DMS 273 treated with DMSO at 0.1 percent for 48 hours (cell line): ENCODE data around the gene AGFG2.

Experiments used
- DNase-seq: peaks from one replicate; lab custom pipeline; 2025; lab: John Stamatoyannopoulos, UW

The AGFG2 gene

DNA sequence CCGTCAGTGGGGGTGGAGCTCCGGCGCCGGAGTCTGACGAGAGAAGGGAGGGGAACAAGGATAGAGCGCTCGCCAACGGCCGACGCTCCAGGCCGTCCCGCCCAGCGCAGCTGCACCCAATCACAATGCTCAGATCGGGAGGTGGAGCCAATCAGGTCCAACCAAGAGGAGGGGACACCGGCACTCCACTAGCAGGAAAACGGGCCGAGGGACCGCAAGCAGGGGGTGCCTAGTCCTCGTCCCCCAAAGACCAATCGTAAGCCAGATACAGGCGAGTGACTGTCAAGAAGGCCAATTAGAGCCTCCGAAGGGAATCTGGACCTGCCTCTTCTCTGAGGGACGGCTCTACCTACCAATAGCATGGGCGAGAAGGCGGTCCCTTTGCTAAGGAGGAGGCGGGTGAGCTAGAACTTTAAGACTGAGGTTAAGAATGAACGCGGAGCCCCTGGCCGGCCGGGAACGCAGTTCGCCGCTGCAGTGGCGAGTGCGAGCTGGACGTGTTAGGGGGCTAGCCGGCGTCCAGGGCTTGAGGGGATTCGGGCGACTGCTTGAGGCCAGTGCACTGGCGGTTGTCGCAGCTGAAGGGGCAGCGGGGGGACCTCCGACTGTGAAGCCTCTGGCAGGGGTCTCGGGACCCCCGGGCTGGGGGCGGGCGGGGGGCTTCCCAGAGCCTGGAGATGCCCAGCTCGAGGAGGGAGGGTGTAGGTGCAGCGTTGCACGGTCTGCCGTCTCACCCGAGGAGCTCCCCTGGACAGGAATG, 47.4 kb downstream of the AGFG2 start, which contains the start of gene FBXO24:
TSS of gene FBXO24 (plus strand) at position 63 of the 760 bp plus-strand sequence. CDS start at position 361, 298 bp downstream.
- peak; percentile 100 for DNase-seq

DNA sequence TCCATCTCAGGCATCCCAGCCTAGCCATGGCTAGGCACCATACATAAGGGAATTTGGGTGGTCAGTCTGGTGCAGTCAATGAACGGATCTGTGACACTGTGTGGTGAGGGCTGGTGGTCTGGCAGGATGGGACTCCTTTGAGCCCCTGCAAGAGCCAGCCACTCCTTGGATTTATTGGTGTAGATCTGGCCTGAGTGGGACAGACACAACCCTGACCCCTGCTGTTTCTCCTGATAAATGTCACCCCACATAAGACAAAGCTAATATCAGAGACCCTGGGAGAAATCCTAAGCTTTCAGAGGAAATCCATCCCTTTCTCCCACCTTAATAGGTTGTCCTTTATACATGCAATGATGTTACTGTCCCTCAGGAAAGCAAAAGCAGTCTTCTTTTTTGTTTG, 49.4 kb downstream of the AGFG2 start:
- DNase-seq = no peak

DNA sequence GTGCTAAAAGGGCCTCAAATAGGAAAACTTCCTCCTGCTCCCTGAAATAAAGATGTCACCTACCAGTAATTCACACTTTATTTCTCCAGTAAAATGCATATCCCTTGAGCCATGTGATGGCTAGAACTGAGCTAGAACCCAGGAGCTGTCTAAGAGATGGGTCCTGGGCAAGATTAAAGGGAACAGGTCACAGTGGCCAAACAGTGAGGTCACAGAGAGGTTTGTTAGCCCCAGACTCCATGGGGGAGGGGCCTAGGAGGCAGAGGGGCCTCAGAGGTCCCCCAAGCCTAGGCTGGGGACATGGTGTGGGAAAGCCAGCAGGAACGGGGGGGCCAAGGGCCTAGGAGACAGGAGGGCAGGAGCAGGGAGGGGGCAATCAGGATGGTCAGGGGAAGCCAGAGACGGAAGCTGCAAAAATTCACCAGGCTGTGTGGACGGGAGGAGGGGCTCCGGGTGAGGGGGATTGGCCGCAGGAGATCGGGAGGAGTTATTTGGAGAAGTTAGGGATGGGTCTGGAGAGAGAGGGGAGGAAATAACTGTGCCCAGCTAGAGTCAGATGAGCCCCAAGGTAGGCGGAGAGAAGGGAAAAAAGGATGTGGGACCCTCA, 50.4 kb downstream of the AGFG2 start:
- no peak for DNase-seq

DNA sequence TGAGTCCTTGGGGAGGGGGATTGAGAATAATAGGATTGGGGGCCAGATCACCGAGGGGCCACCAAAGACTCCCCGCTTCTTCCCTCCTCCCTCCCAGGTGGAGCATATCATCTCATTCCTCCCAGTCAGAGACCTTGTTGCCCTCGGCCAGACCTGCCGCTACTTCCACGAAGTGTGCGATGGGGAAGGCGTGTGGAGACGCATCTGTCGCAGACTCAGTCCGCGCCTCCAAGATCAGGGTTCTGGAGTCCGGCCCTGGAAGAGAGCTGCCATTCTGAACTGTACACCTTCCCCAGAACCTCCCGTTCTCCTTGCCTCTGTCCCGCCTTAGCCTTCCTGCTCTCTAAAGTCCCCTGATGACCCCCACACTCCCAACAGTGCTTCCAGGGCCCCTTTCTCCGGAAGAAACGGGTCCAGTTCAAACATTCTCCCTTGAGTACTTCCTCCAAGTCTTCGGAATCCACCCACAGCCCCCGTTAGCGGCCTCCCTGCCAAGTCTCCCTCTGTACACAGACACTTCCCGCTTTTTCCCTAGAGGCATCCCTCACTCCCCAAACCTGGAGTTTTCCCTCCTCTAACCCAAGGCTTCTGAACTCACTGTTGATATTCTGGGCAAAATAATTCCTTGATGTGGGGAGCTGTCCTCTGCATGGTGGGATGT, 51.2 kb downstream of the AGFG2 start:
- no peak for DNase-seq

DNA sequence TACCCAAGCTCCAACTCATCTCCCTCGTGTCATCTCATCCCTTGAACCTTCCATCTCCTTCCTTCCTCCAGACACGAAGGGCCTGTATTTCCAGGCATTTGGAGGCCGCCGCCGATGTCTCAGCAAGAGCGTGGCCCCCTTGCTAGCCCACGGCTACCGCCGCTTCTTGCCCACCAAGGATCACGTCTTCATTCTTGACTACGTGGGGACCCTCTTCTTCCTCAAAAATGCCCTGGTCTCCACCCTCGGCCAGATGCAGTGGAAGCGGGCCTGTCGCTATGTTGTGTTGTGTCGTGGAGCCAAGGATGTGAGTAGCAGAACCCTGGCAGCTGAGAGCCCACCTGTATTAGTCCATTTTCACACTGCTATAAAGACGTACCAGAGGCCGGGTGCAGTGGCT, 52.6 kb downstream of the AGFG2 start:
- no peak for DNase-seq

DNA sequence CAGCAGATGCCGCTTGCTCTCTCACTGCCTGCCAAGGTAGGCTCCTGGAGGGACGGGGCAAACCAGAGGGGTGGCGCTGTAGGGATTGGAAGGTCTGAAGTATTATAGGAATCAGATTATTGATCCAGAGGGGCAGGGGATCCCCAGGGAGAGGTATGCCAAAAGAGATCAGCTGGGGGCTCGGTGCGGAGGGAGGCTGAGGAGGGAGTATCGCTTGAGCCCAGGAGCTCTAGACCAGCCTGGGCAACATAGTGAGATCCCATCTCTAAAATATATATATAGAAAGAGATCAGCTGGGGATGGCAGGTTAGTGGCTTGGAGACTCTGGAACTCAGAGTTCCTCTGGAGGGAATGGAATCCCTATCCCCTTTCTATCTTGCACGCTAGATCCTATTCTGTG, 56.2 kb downstream of the AGFG2 start:
- no peak for DNase-seq

DNA sequence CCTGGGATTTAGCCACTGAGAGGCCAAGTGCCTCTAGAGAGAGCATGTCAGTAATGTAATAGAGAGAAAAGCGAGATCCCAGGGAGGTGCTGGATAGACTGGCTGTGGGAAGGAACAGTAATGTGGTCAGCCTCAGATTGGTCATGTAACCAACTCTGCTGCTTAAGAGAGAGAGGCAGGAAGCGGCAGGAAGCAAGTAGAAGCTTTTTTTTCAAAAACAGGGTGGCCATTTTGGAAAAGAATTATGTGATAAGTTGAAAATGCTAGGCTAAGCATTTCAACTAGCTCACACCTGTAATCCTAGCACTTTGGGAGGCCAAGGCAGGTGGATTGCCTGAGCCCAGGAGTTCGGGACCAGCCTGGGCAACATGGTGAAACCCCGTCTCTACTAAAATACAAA, 59.4 kb downstream of the AGFG2 start:
- DNase-seq = no peak

DNA sequence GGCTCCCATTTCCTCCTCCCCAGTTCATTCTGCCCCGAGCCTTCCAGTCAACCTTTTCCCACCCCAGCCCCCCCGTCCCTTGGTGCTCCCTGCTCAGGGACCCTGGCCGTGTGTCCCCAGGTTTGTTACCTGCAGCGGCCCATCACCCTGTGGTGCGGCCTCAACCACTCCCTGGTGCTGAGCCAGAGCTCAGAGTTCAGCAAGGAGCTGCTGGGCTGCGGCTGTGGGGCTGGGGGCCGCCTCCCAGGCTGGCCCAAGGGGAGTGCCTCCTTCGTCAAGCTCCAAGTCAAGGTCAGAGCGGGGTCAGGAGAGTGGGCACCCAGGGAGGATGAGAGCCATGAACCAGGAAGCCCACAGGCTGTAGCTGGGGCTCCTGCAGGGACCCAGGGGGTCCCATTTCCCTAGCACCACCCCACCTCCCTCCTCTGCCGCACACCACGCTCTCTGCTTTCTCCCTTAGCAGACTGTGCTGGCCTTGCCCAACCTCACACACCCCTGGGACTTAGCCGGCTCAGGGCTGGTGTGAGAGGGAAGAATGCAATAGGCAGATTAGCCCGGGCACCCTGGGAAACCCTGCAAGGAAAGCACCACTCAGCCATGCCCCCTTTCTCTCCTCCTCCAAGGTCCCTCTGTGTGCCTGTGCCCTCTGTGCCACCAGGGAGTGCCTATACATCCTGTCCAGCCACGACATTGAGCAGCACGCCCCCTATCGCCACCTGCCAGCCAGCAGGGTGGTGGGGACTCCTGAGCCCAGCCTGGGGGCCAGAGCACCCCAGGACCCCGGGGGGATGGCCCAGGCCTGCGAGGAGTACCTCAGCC, 61.1 kb downstream of the AGFG2 start:
- DNase-seq = no peak

DNA sequence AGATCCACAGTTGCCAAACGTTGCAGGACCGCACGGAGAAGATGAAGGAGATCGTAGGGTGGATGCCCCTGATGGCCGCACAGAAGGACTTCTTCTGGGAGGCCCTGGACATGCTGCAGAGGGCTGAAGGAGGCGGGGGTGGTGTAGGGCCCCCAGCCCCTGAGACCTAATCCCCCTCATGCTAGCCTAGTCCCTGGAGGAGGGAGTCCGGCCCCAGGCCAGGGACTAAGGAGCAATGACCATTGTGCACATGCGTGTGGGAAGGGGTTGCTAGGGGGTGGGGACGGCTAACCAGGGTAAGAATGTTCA, 61.7 kb downstream of the AGFG2 start:
- DNase-seq = no peak

DNA sequence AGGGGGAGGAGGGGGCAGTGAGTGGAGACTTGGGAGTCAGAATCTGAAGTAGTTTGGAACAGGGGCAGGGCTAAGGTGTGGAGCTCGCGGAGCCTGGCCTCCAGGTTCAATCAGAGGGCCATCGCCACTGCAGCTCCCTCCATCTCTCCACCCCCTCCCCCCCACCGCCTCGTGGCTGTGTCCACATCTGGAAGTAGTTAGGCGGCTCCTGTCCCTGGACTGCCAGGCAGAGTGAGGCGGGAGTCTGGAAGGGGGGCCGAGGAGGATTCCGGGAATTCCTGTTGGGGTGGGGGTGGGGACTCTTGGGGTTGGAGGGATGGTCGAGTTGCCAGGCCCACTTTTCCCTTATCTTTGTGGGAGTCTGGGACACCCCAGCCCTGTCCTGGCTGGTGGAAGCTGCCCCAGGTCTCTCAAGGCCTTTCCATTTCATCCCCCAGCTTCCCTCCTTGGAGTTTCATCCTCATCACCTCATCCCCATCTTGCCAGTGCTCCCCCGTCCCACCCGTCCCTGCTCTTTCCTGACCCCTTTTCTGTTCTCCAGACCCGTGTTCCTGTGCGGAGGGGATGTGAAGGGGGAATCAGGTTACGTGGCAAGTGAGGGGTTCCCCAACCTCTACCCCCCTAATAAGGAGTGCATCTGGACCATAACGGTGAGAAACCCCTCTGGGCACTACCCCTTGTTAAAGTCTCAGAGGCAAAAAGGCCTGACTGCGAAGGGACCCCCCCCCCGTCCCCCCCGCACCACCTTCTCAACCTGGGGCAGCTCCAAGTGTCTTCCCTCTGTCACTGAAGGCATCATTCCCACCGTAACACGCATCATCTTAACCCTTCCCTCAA, 64.1 kb downstream of the AGFG2 start:
- no peak for DNase-seq

DNA sequence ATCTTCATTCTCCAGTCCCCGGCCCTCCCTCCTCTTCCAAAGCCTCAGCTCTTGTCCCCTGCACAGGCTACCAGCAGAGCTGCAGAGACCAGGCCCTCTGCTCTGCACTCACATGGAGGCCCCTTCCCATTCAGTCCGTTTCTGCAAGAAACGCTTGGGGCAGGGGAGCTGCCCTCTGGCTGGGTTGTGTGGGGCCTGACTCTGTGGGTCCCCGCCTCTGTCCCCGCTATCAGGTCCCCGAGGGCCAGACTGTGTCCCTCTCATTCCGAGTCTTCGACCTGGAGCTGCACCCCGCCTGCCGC, 64.7 kb downstream of the AGFG2 start:
- no peak for DNase-seq

DNA sequence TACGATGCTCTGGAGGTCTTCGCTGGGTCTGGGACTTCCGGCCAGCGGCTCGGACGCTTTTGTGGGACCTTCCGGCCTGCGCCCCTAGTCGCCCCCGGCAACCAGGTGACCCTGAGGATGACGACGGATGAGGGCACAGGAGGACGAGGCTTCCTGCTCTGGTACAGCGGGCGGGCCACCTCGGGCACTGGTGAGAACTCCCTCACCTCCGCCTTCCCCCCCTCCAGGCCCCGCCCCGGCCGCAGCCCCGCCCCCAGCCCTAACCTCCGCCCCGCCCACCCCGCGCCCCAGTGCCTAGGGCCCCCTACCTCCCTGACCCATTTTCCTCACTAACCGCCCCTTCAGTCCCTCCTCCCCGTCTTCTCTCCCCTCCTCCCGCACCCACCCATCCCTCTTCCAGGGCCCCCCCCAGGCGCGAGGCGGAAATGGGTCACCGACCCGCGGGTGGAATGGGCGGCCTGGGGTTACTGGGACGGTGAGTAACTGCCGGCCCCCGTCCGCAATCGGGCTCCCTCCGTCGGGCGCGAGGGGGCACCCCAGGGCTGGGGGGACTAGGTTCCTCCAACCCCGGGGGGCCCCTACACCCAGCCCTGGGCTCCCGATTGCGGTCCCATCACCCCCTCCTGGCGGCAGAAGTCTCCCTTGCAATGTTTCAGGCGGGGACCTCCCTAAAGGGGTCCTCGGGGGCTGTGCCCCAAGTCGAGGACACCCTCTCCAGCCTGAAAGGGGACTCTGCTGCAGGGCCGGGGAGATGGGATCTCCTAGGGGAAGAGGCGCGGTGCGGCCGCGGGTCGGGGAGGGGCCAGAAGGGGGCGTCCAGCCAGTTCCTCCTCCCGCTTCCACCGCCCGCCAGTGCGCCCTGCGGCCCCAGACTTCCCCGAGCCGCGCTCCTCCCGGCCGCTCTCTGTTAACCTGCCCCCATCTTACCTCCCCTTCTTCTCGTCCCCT, 65.3 kb downstream of the AGFG2 start:
- DNase-seq = no peak

DNA sequence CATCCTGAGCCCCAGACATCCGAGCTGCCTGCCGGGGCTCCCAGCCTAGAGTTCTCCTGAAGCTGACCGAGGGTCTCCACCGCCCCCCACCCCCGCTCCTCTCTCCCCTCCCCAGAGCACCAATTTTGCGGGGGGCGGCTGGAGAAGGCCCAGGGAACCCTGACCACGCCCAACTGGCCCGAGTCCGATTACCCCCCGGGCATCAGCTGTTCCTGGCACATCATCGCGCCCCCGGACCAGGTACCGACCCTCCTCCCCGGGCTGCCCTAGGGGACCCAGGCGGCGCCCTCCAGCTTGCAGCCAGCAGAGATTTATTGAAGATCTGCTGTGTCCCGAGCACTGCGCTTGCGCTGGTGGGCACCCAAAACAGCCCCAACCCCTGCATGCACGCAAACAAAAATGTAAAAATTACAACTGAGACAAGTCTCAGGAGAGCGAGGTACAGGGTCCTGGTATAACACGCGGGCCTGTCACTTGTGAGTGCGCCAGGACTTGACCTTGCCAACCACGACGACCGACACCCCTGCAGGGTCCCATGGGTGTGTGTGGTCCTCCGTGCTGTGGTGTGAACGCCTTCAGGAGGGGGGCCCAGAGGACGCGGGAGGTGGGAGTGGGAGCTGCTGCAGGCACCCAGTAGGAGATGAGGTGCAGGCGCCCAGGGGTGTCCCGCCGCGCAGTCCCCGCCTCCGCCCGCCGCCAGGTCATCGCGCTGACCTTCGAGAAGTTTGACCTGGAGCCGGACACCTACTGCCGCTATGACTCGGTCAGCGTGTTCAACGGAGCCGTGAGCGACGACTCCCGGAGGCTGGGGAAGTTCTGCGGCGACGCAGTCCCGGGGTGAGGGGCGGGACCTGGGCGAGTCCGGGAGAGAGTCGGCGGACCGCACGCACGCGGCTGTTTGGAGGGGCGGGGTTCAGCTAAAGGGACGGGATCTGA, 66.2 kb downstream of the AGFG2 start:
- no peak for DNase-seq

DNA sequence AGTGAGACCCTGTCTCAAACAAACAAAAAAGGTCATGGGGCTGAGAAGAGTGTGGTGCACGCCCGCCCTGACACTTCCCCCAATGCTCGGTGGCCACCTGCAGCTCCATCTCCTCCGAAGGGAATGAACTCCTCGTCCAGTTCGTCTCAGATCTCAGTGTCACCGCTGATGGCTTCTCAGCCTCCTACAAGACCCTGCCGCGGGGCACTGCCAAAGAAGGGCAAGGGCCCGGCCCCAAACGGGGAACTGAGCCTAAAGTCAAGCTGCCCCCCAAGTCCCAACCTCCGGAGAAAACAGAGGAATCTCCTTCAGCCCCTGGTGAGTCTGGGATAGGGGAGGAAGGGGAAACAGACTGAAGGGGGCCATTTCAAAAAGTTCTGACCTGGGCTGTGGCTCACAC, 67.3 kb downstream of the AGFG2 start:
- no peak for DNase-seq

DNA sequence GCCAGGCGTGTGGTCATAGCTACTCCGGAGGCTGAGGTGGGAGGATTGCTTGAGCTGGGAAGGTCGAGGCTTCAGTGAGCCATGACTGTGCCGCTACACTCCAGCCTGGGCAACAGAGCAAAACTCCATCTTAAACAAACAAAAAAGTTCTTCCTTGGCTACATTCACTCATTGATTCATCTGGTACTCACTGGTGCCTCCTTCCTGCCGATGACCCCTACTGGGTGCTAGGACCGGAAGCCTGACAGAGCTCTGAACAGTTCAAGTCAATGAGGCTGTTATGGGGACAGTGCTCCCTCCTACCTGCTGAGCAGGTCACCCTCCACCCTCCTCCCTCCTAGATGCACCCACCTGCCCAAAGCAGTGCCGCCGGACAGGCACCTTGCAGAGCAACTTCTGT, 68.1 kb downstream of the AGFG2 start:
- no peak for DNase-seq

DNA sequence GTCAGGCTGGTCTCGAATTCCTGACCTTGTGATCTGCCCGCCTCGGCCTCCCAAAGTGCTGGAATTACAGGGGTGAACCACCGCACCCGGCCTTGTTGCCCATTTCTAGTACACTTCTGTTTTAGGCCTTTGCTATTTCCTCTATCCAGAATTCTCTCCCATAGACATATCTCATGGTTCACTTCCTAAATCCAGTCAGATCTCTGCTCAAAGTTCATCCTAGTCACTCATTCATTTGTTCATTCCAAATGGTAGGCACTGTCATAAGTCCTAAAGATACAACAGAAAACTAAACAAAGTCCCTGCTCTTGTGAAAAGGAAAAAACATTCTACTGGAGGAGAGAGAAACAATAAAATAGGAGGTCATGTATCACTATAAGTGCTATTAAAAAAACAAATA, 71.0 kb downstream of the AGFG2 start:
- DNase-seq = no peak

DNA sequence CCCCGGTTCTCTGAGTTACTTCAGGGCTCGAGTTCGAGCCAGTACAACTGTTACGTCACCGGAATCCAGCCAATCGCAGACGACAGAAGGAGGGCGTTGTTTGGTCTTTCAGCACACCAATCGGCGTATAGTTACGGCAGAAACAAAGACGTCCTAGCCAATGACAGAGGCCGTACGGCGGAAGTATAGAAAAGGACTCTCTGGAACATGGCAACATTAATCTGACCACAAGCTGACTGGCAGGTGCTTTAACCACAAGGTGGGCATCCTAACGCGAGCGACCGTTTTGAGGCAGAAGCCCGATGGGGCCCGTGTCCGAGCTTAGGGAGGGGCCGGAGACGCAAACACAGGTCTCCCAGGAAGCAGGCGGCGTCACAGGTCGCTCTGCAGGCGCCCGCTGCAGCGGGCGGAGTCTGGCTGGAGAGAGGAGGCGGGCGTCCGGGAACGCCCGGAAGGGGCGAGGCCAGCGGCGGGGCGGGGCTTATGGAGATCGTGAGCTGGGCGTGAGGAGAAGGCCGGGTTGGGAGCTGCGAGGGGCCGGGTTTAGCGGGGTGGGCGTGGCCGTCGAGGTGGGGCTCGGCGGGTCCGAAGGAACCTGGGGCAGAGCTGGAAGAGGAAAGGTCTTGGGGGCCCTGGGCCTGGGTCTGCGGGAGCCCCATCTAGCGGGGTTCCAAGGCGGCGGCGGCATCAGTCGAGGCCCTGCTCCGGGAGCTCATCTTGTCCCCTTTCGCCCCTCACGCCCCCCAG, 73.2 kb downstream of the AGFG2 start, which contains the start of gene MOSPD3:
TSS of gene MOSPD3 (plus strand) at position 558 of the 747 bp plus-strand sequence. CDS start 252 bp downstream, outside the sequence.
- peak; percentile 99 for DNase-seq

DNA sequence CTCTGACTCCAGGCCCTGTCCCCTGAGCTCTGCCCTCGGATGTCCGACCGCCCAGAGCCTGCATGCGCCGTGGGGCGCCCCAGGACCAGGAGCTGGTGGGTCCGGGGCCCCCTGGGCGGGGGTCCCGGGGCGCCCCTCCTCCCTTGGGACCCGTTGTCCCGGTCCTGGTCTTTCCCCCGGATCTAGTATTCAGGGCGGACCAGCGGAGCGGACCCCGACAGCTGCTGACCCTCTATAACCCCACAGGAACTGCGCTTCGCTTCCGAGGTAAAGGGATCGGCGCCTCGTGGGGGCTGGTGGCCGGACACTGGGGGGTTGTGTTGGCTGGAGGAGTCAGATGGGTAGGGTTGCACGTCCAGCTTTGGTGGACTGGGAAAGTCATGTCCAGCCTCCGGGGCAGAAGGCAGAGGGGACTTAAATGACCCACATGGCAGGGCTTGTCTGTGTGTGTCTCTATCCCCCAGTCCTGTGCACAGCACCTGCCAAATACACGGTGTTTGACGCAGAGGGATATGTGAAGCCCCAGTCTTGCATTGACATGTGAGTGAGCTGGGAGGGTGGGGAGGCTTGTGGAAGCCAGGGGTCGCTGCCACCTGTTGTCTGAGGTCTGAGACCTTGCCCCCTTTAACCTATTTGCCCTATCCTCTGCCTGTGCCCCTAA, 73.9 kb downstream of the AGFG2 start:
- no peak for DNase-seq
